LNCaP clone FGC (cell line): ENCODE results near the gene NINJ1.
A peak's percentile ranks its signal among the peaks of the same experiment; 100 is the strongest.

Experiments
- DNase-seq: peaks from one replicate; pipeline ENCODE4 v3.0.0-alpha.2; 2011; ENCODE audit warnings: low read depth
- H3K4me3 ChIP-seq: 2 replicates; pipeline ENCODE4 v1.5.1; 2011; ENCODE audit warnings: mild to moderate bottlenecking, low read depth, low read length, control low read depth
- CTCF ChIP-seq: IDR thresholded peaks from 2 replicates; pipeline ENCODE4 v1.5.1; 2012; ENCODE audit warnings: mild to moderate bottlenecking; ENCODE audit not compliant: control insufficient read depth, insufficient read depth; ENCODE audit errors: extremely low read depth

Gene NINJ1

DNA sequence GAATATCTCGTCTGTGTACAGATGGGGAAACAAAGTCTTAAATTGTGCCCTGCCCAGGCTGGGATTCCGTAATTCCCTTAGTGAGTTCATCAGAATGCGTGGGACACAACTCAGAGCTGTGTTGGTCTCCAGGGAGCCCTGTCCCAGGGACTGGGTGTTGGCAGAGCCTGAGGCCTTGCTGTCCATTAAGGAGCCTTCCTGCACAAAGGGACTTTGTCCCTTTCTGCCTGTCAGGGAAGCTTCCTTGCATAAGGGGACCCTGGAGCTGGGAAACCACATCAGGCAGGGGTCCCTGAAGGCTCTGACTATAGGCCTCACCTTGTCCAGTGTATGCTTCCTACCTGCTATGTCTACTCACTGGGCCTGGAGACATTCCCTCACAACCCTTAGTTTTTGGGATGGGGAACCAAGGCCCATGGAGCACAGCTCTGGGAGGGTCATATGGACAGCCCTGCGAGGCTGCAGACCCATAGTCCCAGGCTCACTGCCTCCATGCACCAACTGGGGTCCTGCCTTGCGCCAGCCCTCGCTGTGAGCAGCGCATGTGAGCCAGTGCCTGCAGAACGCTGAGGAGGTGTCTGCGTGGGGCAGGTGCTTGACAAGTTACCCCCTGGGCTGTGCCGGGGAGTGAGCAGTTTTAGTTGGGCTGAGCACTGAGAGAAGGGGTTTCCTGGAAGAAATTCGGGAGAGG lies 36.4 kb downstream of the NINJ1 start:
- no peak for TF ChIP-seq CTCF

GRCh38 chr9:93096811-93097382 lies 37.2 kb downstream of the NINJ1 start:
- TF ChIP-seq CTCF, result no peak
- DNase-seq, result no peak
- H3K4me3 ChIP-seq, result peak overlapping the region; percentile 79

More for the DNA sequence above, 36.4 kb downstream of the NINJ1 start:
- H3K4me3 ChIP-seq, result no peak overlapping the region
- DNase-seq, result no peak

DNA sequence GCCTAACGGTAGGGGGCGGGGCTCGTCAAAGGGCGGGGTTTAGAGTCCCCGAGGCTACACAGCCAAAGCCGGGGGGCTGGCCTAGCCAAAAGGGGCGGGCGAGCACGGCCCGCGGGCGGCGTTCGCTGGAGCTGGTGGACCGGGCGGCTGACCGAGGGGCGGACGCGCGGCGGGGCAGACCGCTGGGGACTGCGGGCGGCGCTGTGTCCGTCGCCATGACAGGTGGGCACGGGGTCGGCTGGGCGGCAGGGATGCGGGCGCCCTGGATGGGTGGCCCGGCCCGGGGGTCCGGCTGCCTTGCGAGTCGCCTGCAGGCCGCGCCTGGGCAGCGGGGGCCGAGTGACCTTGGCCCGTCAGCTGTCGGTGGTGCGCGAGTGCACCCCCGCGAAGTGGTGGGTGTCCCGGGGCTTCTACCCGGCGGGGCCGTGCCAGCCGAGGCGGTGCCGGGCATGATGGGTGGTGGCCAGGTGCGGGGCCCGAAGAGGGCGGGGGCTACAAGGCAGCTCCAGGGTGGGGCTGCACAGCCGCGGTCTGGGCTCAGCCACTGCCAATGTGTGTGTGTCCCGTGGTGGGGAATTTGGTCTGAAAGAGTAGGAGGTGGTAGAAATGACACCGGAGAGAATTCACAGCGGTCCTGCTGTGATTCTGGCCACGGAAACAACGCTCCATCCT lies 37.8 kb downstream of the NINJ1 start, which contains the start of gene CARD19:
Gene CARD19, plus strand, starts transcription at position 87 of the 672 bp plus-strand sequence. Its CDS starts 129 bp downstream, at position 216.
- TF ChIP-seq CTCF, result no peak
- no peak for DNase-seq
- peak within 1 kb of the TSS; percentile 79 for H3K4me3 ChIP-seq

- TF ChIP-seq CTCF, result no peak
- peak overlapping the region; percentile 79 for H3K4me3 ChIP-seq
- DNase-seq, result peak; percentile 94
These were observed 38.6 kb downstream of the NINJ1 start for GRCh38 chr9:93095205-93096130.

DNA sequence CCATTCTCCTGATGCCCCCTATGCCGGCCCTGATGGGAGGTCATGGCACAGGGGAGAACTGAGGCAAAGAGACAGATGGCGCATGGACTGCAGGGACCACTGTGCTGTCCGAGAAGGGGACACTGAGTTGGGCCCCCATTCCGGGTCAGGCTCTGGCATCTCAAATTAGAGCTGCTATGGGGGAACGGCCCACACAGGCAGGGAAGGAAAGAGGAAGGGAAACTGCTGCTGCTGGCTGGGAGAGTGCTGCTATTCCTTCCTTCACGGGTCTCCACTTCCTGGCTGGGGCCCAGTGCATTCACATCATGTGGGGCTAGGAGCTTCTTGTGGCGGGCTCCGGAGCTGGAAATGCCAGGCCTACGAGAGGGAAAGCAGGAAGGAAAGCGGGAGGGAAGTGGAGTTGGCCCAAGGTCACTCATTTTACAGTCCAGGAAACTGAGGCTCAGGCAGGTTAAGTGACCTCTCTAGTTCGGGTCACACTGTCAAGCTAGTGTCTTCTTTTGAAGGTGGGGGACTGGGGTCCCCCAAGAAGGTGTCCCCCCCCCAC lies 39.3 kb downstream of the NINJ1 start:
- no peak for TF ChIP-seq CTCF
- H3K4me3 ChIP-seq, result peak overlapping the region; percentile 62
- DNase-seq, result no peak
